Activated CD8-positive, alpha-beta memory T cell treated with anti-CD3 and anti-CD28 coated beads, Interleukin-2, amount 50 U/mL, for 48 hours (primary cell): ENCODE data around the gene OCLN.
"Not testable (repeated sequence)": the region's sequence is repeated elsewhere in the genome, so short reads cannot be mapped to it uniquely, and the experiment has no call there.

Source experiments
- DNase-seq: peaks from one replicate; pipeline ENCODE4 v3.0.0-alpha.2; 2020

The OCLN gene, protein sequence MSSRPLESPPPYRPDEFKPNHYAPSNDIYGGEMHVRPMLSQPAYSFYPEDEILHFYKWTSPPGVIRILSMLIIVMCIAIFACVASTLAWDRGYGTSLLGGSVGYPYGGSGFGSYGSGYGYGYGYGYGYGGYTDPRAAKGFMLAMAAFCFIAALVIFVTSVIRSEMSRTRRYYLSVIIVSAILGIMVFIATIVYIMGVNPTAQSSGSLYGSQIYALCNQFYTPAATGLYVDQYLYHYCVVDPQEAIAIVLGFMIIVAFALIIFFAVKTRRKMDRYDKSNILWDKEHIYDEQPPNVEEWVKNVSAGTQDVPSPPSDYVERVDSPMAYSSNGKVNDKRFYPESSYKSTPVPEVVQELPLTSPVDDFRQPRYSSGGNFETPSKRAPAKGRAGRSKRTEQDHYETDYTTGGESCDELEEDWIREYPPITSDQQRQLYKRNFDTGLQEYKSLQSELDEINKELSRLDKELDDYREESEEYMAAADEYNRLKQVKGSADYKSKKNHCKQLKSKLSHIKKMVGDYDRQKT

DNA sequence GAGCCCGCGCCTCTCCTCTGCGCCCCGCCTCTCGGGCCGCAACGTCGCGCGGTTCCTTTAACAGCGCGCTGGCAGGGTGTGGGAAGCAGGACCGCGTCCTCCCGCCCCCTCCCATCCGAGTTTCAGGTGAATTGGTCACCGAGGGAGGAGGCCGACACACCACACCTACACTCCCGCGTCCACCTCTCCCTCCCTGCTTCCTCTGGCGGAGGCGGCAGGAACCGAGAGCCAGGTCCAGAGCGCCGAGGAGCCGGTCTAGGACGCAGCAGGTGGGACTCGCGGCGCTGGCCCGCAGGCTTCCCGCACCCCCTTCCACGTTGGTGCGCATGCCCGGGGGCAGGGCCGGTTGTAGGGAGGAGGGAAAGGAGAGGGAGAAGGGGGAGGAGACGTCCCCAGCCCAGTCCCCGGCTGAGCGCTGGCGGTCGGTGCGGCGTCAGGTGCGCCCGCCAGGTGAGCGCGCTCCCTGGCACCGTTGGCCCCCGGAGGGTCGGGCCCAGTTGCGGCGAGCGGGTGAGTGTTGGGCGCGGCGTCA lies at the start of gene OCLN:
OCLN (plus strand) TSS at position 400 of the 532 bp plus-strand sequence. CDS start 11,455 bp downstream, outside the sequence.
- peak; percentile 66 for DNase-seq

DNA sequence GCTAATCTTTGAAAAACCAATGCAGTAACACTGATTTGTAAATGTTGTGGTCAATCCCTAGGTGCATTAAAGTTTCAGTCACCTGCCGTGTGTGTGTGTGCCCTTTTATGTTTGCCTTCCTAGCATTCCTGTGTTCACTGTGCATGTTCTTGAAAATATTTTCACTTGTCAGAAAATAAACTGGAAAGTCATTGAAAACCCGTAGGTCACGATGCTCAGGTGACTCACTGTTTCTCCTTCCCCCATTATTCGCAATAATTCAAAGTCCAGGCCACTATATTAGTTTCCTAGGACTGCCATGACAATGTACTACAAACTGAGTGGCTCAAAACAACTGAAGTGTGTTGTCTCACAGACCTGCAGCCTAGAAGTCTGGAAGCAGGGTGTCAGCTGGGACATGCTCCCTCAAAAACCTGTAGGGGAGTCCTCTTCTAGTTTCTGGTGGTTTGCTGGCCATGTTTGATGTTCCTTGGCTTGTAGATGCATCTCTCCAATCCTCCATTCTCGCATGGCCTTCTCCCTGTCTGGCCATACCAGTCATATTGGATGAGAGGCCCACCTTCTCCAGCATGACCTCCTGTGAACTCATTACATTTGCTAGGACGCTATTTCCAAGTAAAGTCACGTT lies 48.3 kb upstream of the OCLN start:
- no peak for DNase-seq

DNA sequence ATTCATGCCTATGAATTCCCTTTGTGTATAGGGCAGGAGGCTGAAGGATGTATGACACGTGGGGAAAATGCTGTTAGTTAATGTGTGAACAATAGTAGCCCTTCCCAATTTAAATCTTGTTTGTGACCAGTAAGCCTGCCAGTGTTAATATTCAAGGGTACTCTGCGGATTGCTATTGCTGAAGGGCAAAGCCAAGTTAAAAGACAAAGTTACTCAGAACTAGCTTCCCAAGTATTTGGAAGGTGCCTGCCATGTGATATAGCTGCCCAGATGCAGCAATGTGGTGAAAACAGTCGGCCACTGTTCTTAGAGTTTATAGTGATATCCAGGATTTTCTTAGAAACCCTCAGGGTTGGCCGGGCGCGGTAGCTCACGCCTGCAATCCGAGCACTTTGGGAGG lies 43.1 kb upstream of the OCLN start:
- no peak for DNase-seq

DNA sequence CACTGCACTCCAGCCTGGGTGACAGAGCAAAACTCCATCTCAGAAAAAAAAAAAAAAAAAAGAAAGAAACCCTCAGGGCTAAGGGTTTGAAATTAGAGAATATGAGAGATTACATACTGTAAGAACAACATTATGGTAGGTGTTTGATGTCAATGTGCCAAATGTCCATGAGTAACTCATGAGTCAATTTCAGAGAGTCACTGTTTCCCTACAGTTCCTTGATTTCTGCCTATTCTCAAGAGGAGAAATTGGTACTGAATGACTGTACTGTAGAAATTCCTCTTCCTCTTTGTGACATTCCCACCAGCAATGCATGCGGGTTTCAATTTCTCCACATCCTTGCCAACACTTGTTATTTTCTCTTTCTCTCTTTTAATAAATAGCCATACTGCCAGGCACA lies 42.5 kb upstream of the OCLN start:
- no peak for DNase-seq

DNA sequence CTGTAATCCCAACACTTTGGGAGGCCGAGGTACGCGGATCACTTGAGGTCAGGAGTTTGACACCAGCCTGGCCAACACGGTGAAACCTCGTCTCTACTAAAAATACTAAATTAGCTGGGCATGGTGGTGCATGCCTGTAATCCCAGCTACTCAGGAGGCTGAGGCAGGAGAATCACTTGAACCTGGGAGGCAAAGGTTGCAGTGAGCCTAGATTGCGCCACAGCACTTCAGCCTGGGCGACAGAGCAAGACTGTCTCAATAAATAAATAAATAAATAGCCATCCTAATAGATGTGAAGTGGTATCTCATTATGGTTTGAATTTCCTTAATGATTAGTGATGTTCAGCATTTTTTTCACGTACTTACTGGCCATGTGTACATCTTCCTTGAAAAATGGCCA lies 42.1 kb upstream of the OCLN start:
- DNase-seq = not testable (repeated sequence)

DNA sequence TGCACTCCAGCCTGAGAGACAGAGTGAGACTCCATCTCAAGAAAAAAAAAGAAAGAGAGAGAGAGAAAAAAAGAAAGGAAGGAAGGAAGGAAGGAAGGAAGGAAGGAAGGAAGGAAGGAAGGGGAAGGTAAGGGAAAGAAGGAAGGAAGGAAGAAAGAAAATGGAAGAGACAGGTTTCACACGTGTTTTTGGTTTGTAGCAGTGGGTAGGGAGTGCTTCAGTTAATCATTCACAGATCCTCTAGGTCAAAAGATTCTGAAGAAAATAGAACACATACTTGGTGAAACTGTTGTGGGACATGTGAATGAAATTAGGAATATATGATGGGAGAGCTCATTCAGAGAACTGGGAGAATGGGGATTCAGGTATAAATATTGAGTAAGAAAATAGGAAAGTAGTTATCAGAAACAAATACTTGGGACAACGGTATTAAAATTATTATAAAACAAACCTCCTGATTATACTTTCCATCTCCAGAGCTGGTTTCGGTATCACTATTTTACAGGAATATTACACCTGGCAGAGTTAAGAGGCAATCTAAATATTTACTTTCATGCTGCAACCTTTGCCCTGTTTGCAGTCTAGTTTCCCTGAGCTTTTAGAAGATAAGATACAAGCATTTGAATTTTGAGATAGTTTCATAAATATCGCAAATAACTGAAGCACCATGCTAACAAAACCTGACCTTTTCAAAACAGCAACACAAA lies 40.5 kb upstream of the OCLN start:
- DNase-seq = no peak

DNA sequence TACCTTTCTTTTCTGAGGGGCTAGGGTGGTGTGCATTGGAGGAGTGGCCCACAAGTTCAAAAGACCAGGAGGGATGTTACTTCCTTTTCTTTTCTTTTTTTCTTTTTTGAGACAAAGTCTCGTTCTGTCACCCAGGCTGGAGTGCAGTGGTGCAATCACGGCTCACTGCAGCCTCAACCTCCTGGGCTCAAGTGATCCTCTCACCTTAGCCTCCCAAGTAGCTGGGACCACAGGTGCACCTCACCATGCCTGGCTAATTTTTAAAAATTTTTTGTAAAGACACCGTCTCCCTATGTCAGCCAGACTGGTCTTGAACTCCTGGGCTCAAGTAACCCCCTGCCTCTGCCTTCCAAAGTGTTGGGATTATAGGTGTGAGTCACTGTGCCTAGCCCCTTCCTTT lies 39.1 kb upstream of the OCLN start:
- not testable (repeated sequence) for DNase-seq

DNA sequence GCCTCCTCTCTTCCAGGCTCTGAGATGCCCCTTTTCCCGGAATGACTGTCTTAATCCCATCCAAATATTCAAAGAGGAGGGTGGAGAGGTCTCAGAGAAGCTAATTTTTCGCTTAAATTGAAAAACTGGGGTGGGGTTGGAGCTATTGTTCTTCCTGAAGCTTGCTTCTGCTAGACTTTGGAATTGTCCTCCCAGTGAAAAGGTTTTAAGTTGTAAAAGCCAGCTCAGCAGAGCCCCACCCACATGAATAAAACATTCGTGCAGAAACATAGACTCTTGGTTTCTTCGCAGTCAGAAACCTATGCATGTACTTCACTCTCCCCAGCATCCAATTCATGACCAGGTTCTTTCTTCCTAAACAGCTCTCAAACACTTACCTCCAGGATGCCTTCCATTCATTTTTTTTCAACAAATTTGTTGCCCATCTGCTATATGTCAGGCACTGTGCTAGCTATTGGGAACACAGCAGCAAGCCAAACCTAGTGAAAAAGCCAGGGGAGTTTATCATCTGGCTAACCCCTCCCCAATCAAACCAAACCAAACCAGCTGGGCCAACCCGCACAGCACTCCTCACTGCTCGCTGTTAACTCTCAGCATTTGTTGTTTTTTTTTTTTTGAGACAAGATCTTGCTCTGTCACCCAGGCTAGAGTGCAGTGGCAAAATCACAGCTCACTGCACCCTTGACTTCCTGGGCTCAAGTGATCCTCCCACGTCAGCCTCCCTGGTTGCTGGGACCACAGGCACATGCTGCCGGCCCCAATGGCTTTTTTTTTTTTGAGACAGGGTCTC lies 37.9 kb upstream of the OCLN start:
- DNase-seq = no peak

DNA sequence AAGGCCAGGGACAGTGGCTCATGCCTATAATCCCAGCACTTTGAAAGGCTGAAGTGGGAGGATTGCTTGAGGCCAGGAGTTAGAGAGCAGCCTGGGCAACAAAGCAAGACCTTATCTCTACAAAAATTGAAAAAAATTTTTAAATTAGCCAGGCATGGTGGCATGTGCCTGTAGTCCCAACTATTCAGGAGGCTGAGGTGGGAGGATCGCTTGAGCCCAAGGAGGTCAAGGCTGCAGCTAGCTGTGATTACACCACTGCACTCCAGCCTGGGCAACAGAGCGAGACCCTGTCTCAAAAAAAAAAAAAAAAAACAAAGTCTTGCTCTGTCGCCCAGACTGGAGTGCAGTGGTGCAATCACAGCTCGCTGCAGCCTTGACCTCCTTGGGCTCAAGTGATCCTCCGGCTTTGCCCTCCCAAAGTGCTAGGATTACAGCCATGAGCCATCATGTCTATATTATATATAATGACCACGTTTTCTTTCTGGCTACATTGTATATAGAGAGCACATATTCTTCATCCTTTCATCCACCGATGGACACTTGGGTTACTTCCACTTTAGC lies 37.1 kb upstream of the OCLN start:
- DNase-seq = not testable (repeated sequence)

DNA sequence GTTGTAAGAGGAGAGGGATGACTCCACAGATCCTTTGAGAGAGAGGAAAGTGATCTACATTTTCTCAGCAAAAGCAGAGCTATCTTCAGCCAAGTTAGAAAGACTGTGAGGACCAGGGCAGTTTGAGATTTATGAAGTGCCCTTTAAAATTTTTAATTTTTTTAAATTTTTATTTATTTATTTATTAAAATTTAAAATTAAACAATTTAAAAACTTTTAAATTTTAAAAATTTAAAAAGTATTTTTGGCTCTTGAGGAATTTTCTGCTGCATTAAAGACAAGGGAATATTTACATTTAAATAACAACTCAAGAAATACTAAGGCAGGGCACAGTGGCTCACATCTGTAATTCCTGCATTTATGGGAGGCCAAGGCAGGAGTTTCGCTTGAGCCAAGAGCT lies 30.4 kb upstream of the OCLN start:
- no peak for DNase-seq

DNA sequence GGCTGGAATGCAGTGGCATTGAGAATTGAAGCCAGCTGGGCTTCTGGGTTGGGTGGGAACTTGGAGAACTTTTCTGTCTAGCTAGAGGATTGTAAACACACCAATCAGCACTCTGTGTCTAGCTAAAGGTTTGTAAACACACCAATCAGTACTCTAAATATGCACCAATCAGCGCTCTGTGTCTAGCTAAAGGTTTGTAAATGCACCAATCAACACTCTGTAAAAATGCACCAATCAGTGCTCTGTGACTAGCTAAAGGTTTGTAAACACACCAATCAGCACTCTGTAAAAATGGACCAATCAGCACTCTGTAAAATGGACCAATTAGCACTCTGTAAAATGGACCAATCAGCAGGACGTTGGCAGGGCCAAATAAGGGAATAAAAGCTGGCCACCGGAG lies 26.2 kb upstream of the OCLN start:
- not testable (repeated sequence) for DNase-seq

DNA sequence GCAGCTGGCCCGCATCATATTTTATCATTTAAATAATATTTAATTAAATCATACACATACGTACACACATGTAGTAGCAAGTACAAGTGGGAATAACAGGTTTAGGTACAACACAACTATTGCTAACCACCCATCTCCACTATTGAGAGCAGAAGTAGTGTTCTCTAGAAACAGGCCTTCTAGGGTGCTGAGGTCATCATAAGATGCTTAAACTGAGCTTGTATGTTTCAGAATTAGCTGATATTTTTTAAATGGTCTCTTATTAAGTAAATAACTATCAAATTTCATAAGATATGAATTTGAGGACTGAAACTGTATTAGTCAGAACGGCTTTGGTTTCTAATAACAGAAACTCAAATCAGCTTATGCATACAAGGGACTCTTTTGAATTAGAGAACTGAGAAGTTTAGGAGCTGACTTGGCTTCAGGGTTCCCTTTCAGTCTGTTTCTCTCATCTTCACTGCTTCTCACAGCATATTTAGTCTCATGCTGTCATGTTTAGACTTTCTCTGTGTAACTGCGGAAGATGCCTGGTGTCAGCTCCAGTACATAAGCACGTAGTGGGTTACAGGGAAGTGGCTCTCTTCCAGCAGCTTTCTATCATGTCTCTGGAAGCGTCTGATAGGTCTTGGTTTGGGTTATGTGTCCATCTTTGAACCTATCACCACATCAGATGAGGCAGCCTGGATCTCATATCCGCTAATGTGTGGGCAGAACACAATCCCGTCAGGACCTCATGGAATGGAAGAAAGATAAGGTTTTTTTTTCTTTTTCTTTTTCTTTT lies 25.0 kb upstream of the OCLN start:
- DNase-seq = no peak

DNA sequence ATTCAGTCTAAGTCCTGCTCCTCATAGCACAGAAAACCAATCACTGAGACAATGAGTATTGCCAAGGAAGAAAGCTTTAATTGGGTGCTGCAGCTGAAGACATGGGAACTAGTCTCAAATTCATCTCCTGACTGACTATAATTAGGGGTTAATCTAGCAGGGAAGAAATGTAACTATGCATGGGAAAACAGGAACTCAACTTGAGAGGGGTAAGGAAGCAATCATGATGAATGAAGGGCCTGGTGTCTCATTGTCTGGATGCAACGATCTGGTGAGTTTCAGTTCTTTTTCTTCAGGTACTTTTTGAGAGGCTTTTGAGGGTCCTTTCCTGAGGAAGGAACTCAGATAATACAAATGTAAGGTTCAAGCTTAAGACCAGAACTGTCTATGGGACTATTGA lies 24.0 kb upstream of the OCLN start:
- DNase-seq = no peak

DNA sequence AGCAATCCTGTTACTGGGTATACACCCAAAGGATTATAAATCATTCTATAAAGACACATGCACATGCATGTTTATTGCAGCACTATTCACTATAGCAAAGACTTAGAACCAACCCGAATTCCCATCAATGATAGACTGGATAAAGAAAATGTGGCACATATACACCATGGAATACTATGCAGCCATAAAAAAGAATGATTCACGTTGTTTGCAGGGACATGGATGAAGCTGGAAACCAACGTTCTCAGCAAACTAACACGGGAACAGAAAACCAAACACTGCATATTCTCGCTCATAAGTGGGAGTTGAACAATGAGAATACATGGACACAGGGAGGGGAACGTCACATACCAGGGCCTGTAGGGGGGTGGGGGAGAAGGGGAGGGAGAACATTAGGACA lies 21.1 kb upstream of the OCLN start:
- DNase-seq = not testable (repeated sequence)

DNA sequence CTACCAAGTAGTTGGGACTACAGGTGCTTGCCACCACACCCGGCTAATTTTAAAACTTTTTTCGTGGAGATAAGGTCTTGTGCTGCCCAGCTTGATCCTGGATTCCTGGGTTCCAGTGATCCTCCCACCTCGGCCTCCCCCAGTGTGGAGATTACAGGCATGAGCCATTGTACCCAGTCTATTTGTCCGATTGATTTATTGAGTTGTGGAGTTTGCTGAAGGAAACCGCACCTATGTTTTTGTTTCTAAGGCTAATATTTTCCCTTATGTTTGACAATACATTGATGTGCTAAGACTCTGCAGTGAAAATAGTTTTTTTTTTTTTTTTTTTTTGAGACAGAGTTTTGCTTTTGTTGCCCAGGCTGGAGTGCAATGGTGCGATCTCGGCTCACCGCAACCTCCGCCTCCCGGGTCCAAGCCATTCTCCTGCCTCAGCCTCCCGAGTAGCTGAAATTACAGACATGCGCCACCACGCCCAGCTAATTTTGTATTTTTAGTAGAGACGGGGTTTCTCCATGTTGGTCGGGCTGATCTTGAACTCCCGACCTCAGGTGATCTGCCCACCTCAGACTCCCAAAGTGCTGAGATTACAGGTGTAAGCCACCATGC lies 20.0 kb upstream of the OCLN start:
- DNase-seq = not testable (repeated sequence)

DNA sequence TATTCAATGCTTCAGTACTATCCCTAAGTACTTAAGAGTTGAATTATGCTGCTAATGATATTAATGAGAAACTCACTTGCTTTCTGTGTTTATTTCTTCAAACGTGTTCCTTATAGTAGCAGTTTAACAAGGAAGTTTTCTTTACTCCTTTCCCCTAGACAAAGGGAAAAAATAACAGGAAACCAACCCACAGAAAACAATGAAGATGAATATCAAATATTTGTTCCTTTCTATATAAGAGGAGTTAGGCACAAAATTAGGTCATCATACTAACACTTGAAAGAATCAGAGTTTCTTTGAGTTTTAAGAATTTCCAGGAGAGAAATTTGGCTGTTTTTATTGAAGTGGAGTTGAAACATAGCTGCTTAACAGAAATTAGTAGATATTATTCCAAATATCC lies 15.4 kb upstream of the OCLN start:
- DNase-seq = no peak

DNA sequence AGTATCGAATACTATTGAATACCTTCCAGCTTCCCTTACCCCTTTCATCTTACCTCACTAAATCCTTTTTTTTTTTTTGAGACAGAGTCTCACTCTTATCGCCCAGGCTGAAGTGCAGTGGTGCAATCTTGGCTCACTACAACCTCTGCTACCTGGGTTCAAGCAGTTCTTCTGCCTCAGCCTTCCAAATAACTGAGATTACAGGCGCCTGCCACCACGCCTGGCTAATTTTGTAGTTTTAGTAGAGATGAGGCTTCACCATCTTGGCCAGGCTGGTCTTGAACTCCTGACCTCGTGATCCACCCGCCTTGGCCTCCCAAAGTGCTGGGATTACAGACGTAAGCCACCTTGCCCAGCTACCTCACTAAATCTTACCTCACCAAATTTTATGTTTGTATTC lies 14.3 kb upstream of the OCLN start:
- DNase-seq = not testable (repeated sequence)

DNA sequence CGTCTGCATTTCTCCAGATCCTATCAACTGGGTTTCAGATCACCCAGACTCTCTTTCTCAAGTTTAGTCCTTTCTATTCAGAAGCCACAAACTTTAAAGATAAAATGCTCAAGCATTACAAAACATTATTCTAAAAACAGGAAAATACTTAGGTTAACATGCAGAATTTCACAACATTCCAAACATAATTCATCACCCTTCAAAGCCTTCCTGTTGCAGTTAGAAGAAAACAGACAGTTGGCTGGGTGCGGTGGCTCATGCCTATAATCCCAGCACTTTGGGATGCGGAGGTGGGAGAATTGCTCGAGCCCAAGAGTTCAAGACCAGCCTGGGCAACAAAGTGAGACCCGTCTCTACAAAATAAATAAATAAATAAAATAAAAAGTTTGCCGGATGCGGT lies 7.7 kb upstream of the OCLN start:
- DNase-seq = no peak

DNA sequence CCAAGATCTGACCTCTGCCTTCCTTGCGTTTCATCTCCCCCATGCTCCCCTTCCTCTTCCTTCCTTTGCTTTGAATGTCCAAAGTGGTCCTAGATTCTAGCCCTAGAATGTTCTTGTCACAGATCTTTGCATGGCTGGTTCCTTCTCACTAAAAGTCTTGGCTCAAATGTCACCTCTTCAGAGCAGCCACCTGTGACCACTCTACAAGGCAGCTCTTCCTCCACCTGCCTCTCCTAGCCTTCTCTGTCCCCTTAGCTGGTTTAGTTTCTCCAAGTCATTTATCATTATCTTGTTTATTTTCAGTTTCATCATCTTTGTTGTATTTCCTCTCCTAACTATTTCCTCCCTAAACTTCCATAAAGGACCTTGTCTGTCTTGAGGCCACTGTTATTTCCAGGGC lies 7.1 kb upstream of the OCLN start:
- no peak for DNase-seq

DNA sequence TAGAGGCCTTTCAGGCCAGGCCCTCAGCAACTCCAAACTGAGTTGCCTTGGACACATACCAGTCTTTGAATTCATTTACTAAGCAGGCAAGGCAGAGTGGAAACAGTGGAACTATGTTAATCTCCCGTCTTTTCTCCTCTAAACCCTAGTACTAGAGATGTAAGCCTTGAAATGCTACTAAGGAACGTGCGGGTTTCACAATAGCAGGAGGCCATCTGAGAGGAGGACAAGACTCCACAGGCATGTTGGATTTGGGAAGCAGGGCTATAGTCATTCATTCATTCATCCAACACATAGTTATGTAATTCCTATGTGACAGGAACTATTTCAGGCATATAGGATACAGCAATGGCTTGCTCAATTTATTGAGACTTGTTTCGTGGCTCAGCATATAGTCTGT lies 3.3 kb upstream of the OCLN start:
- no peak for DNase-seq

DNA sequence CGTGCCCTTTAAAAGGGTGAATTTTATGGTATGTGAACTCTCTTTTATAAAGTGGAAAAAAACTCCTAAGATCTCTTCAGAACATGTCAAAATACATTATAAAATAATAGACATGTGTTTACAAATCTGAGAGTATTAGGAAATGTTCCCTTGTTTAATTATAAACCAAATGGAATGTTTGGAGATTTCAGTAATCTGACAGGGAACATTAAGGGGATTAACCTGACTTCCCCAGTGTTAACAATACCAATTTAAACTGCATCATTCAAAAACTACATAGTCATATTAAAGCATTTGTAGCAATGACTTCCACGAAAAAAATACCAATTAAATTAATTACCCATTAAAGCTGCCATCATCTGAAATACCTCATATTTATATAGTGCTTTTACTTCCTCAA lies 1.6 kb upstream of the OCLN start:
- no peak for DNase-seq
